Measurements from ENCODE around the gene SYT13.
A peak's percentile ranks its signal among the peaks of the same experiment; 100 is the strongest.

Gene SYT13

DNA sequence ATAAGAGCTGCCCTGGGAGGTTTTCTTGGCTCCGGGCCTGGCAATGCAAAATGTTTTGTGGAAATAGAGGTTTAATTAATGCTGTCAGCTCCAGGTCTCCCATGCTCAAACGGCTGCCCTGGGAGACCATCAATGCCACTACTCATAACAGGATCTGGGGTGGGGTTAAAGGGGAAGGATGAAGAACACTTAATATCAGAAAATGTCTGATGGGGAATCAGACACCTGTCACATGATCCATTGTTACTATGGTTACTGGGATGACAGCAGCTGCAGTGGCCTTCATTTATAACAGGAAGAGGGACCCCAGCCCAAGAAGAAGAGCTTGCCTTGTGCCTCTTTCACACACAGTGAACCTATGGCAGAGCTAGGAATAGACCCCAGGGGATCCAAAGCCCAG is 2.2 kb upstream of the SYT13 start:
- H3K79me1 ChIP-seq (replicated peaks; ENCODE audit: low read length, poor library complexity, severe bottlenecking): no peaks in the 10 kb centered on the region
- WGBS: 87% methylated on average over 2 of the region's 2 CpGs
- H3K23ac ChIP-seq (ENCODE audit: low read length in 2 of 2): no peak overlapping the region
- no peak overlapping the region for H2BK15ac ChIP-seq (ENCODE audit: low read depth, poor library complexity, severe bottlenecking)
- H2AFZ ChIP-seq (ENCODE audit: low read depth, low read length): no peak overlapping the region
- H2BK120ac ChIP-seq (ENCODE audit: low read depth, low read length): no peak overlapping the region
- H3K14ac ChIP-seq (ENCODE audit: low read length in 2 of 2): no peak overlapping the region
- no peak overlapping the region for H2BK5ac ChIP-seq (ENCODE audit: low read depth, low read length, poor library complexity, severe bottlenecking)
- no peak for DNase-seq
- H3K9ac ChIP-seq (ENCODE audit: low read length): no peak overlapping the region
- H3K27me3 ChIP-seq (ENCODE audit: control insufficient read depth in 1 of 2, insufficient read depth in 1 of 2, low read length in 2 of 2): peaks cover 35 to 80% of the 10 kb centered on the region in 2 experiments
- H3K36me3 ChIP-seq (ENCODE audit: control insufficient read depth in 1 of 2, insufficient read depth in 2 of 2, low read depth in 1 of 2, low read length in 2 of 2): no peaks in the 10 kb centered on the region
- no peak overlapping the region for H3K27ac ChIP-seq (ENCODE audit: low read length, poor library complexity, severe bottlenecking)
- H2AK5ac ChIP-seq (ENCODE audit: low read length, severe bottlenecking): no peak overlapping the region
- no peak overlapping the region for H3K4me2 ChIP-seq (ENCODE audit: low read length, poor library complexity, severe bottlenecking)
- no peak overlapping the region for H4K91ac ChIP-seq (ENCODE audit: low read length)
- H3K4me3 ChIP-seq (ENCODE audit: insufficient read depth in 1 of 2, low read depth in 1 of 2, low read length in 2 of 2): no peak overlapping the region
- H3K4ac ChIP-seq (ENCODE audit: low read depth in 1 of 2, low read length in 2 of 2): no peak overlapping the region
- no peak overlapping the region for H2BK12ac ChIP-seq (ENCODE audit: low read length in 2 of 2)
- peaks cover 14% of the 10 kb centered on the region for H3K9me3 ChIP-seq (ENCODE audit: control insufficient read depth, low read length)
- H3K4me1 ChIP-seq (ENCODE audit: control insufficient read depth, insufficient read depth, low read depth, low read length): peaks cover 7% of the 10 kb centered on the region
- no peak overlapping the region for H3K18ac ChIP-seq (ENCODE audit: low read depth in 1 of 2, low read length in 2 of 2)
- no peak overlapping the region for H4K8ac ChIP-seq (ENCODE audit: low read length)

GRCh38 chr11:45287316-45287903 is 1.3 kb upstream of the SYT13 start:
- WGBS: 71% methylated on average over 3 of the region's 3 CpGs
- Histone ChIP-seq H2BK120ac (ENCODE audit: low read depth, low read length) (no peak overlapping the region), H2BK15ac (ENCODE audit: low read depth, poor library complexity, severe bottlenecking) (no peak overlapping the region), H3K14ac (ENCODE audit: low read length in 2 of 2) (no peak overlapping the region), H3K4me3 (ENCODE audit: insufficient read depth in 1 of 2, low read depth in 1 of 2, low read length in 2 of 2) (no peak overlapping the region), H4K91ac (ENCODE audit: low read length) (no peak overlapping the region), H2BK5ac (ENCODE audit: low read depth, low read length, poor library complexity, severe bottlenecking) (no peak overlapping the region), H4K8ac (ENCODE audit: low read length) (no peak overlapping the region), H2AK5ac (ENCODE audit: low read length, severe bottlenecking) (no peak overlapping the region), H3K9ac (ENCODE audit: low read length) (no peak overlapping the region), H3K23ac (ENCODE audit: low read length in 2 of 2) (peak overlapping the region in 1 of 2 experiments; percentile 60), H3K9me3 (ENCODE audit: control insufficient read depth, low read length) (peaks cover 14% of the 10 kb centered on the region), H3K27ac (ENCODE audit: low read length, poor library complexity, severe bottlenecking) (no peak overlapping the region), H3K4me2 (ENCODE audit: low read length, poor library complexity, severe bottlenecking) (no peak overlapping the region), H3K79me1 (replicated peaks; ENCODE audit: low read length, poor library complexity, severe bottlenecking) (no peaks in the 10 kb centered on the region), H3K27me3 (ENCODE audit: control insufficient read depth in 1 of 2, insufficient read depth in 1 of 2, low read length in 2 of 2) (peaks cover 35 to 80% of the 10 kb centered on the region in 2 experiments), H3K4me1 (ENCODE audit: control insufficient read depth, insufficient read depth, low read depth, low read length) (peaks cover 7% of the 10 kb centered on the region), H2AFZ (ENCODE audit: low read depth, low read length) (no peak overlapping the region), H3K4ac (ENCODE audit: low read depth in 1 of 2, low read length in 2 of 2) (no peak overlapping the region), H2BK12ac (ENCODE audit: low read length in 2 of 2) (no peak overlapping the region), H3K18ac (ENCODE audit: low read depth in 1 of 2, low read length in 2 of 2) (no peak overlapping the region), H3K36me3 (ENCODE audit: control insufficient read depth in 1 of 2, insufficient read depth in 2 of 2, low read depth in 1 of 2, low read length in 2 of 2) (no peaks in the 10 kb centered on the region)
- no peak for DNase-seq

- no peak overlapping the region for H3K14ac ChIP-seq (ENCODE audit: low read length in 2 of 2)
- H2BK12ac ChIP-seq (ENCODE audit: low read length in 2 of 2): no peak overlapping the region
- H3K36me3 ChIP-seq (ENCODE audit: control insufficient read depth in 1 of 2, insufficient read depth in 2 of 2, low read depth in 1 of 2, low read length in 2 of 2): no peaks in the 10 kb centered on the region
- peaks cover 14% of the 10 kb centered on the region for H3K9me3 ChIP-seq (ENCODE audit: control insufficient read depth, low read length)
- no peak overlapping the region for H2BK120ac ChIP-seq (ENCODE audit: low read depth, low read length)
- no peak overlapping the region for H3K4ac ChIP-seq (ENCODE audit: low read depth in 1 of 2, low read length in 2 of 2)
- H2BK15ac ChIP-seq (ENCODE audit: low read depth, poor library complexity, severe bottlenecking): no peak overlapping the region
- H3K27ac ChIP-seq (ENCODE audit: low read length, poor library complexity, severe bottlenecking): no peak overlapping the region
- H3K4me1 ChIP-seq (ENCODE audit: control insufficient read depth, insufficient read depth, low read depth, low read length): peaks cover 9% of the 10 kb centered on the region
- H4K8ac ChIP-seq (ENCODE audit: low read length): no peak overlapping the region
- H4K91ac ChIP-seq (ENCODE audit: low read length): no peak overlapping the region
- H2AFZ ChIP-seq (ENCODE audit: low read depth, low read length): no peak overlapping the region
- H2BK5ac ChIP-seq (ENCODE audit: low read depth, low read length, poor library complexity, severe bottlenecking): no peak overlapping the region
- H2AK5ac ChIP-seq (ENCODE audit: low read length, severe bottlenecking): no peak overlapping the region
- no peaks in the 10 kb centered on the region for H3K79me1 ChIP-seq (replicated peaks; ENCODE audit: low read length, poor library complexity, severe bottlenecking)
- no peak overlapping the region for H3K18ac ChIP-seq (ENCODE audit: low read depth in 1 of 2, low read length in 2 of 2)
- no peak for DNase-seq
- H3K9ac ChIP-seq (ENCODE audit: low read length): no peak overlapping the region
- no peak overlapping the region for H3K4me2 ChIP-seq (ENCODE audit: low read length, poor library complexity, severe bottlenecking)
- H3K4me3 ChIP-seq (ENCODE audit: insufficient read depth in 1 of 2, low read depth in 1 of 2, low read length in 2 of 2): no peak overlapping the region
- H3K23ac ChIP-seq (ENCODE audit: low read length in 2 of 2): no peak overlapping the region
- WGBS: 14% methylated on average over 13 of the region's 13 CpGs
- H3K27me3 ChIP-seq (ENCODE audit: control insufficient read depth in 1 of 2, insufficient read depth in 1 of 2, low read length in 2 of 2): peaks cover 35 to 74% of the 10 kb centered on the region in 2 experiments
These were observed 802 bp downstream of the SYT13 start for GRCh38 chr11:45285250-45285828.

GRCh38 chr11:45282081-45282480 is 4.1 kb downstream of the SYT13 start:
- Histone ChIP-seq H3K36me3 (ENCODE audit: control insufficient read depth in 1 of 2, insufficient read depth in 2 of 2, low read depth in 1 of 2, low read length in 2 of 2) (no peaks in the 10 kb centered on the region), H3K27me3 (ENCODE audit: control insufficient read depth in 1 of 2, insufficient read depth in 1 of 2, low read length in 2 of 2) (peaks cover 31 to 91% of the 10 kb centered on the region in 2 experiments), H3K18ac (ENCODE audit: low read depth in 1 of 2, low read length in 2 of 2) (no peak overlapping the region), H2BK12ac (ENCODE audit: low read length in 2 of 2) (no peak overlapping the region), H3K14ac (ENCODE audit: low read length in 2 of 2) (no peak overlapping the region), H3K79me1 (replicated peaks; ENCODE audit: low read length, poor library complexity, severe bottlenecking) (no peaks in the 10 kb centered on the region), H2AFZ (ENCODE audit: low read depth, low read length) (no peak overlapping the region), H3K9ac (ENCODE audit: low read length) (no peak overlapping the region), H3K4me3 (ENCODE audit: insufficient read depth in 1 of 2, low read depth in 1 of 2, low read length in 2 of 2) (no peak overlapping the region), H3K4ac (ENCODE audit: low read depth in 1 of 2, low read length in 2 of 2) (no peak overlapping the region), H4K91ac (ENCODE audit: low read length) (no peak overlapping the region), H2BK5ac (ENCODE audit: low read depth, low read length, poor library complexity, severe bottlenecking) (no peak overlapping the region), H3K27ac (ENCODE audit: low read length, poor library complexity, severe bottlenecking) (no peak overlapping the region), H3K9me3 (ENCODE audit: control insufficient read depth, low read length) (peaks cover 12% of the 10 kb centered on the region), H2AK5ac (ENCODE audit: low read length, severe bottlenecking) (no peak overlapping the region), H2BK120ac (ENCODE audit: low read depth, low read length) (no peak overlapping the region), H4K8ac (ENCODE audit: low read length) (no peak overlapping the region), H3K23ac (ENCODE audit: low read length in 2 of 2) (no peak overlapping the region), H3K4me2 (ENCODE audit: low read length, poor library complexity, severe bottlenecking) (no peak overlapping the region), H2BK15ac (ENCODE audit: low read depth, poor library complexity, severe bottlenecking) (no peak overlapping the region), H3K4me1 (ENCODE audit: control insufficient read depth, insufficient read depth, low read depth, low read length) (peaks cover 9% of the 10 kb centered on the region)
- whole genome bisulfite sequencing: 74% methylated on average over 6 of the region's 6 CpGs
- DNase-seq: no peak

Data from mesenchymal stem cell (in vitro differentiated cells and primary cell).